Heart left ventricle (tissue), 16 donors: ENCODE measurements around the gene CLCA1. TPM values are rescaled to one million over a fixed set of nuclear protein-coding genes. Genes with fewer than 3 reads are reported as not detected.

Experiments
- ATAC-seq, 4 donors: fragments of 200-7000 bp; cut with Tn5 transposase; one replicate each; pipeline ENCODE4 v1.9.1; 2020 to 2022; ENCODE audit warnings: moderate library complexity in 4 of 4, mild to moderate bottlenecking in 3 of 4, moderate number of reproducible peaks in 1 of 4
- DNase-seq, 5 donors: peaks; one replicate each; pipeline ENCODE4 v3.0.0-alpha.2; 2020
- H3K27ac ChIP-seq, 12 donors: fragments of 200-600 bp; sonication (generic) in 4 of 12; one replicate each; pipeline versions ENCODE4 v1.5.0 to v1.8.0; 2016 to 2022; ENCODE audit warnings: mild to moderate bottlenecking in 2 of 12
- H3K27me3 ChIP-seq, 9 donors: fragments of 200-600 bp; sonication (generic) in 2 of 9; one replicate each; pipeline versions ENCODE4 v1.5.1 to v1.8.0; 2016 to 2022; ENCODE audit warnings: mild to moderate bottlenecking in 3 of 9
- H3K36me3 ChIP-seq, 9 donors: fragments of 200-600 bp; sonication (generic) in 2 of 9; one replicate each; pipeline versions ENCODE4 v1.5.0 to v1.8.0; 2018 to 2022; ENCODE audit warnings: mild to moderate bottlenecking in 2 of 9
- H3K4me1 ChIP-seq, 12 donors: fragments of 200-600 bp; sonication (generic) in 4 of 12; one replicate each; pipeline versions ENCODE4 v1.5.0 to v1.8.0; 2016 to 2022; ENCODE audit warnings: mild to moderate bottlenecking in 3 of 12
- H3K4me3 ChIP-seq, 12 donors: fragments of 200-600 bp; sonication (generic) in 4 of 12; one replicate each; pipeline versions ENCODE4 v1.5.0 to v1.8.0; 2017 to 2022; ENCODE audit warnings: mild to moderate bottlenecking in 9 of 12, moderate library complexity in 4 of 12
- H3K9me3 ChIP-seq, 12 donors: fragments of 200-600 bp; sonication (generic) in 4 of 12; one replicate each; pipeline versions ENCODE4 v1.5.0 to v1.8.0; 2016 to 2022; ENCODE audit warnings: mild to moderate bottlenecking in 1 of 12
- intact Hi-C, 10 donors: fragments of 100-400 bp; cut with DNase I; formaldehyde crosslinking; loops; one replicate each; pipeline versions ENCODE4 v1.11.1 to v1.14.2; 2022
- polyA plus RNA-seq, 2 donors: library from polyadenylated mRNA; stranded (reverse); fragments of 200-250 nt; gene quantifications; one replicate each; pipeline ENCODE4 v1.2.3, GENCODE V29; 2013
- total RNA-seq, 9 donors: library from RNA; depleted of rRNA in 2 of 9; stranded (reverse); fragments of >200 nt in 2 of 9; fragmentation: NEBNext Ultra II Directional in 3 of 9; extraction: Animal tissue kit (Norgen Biotek cat#: 25700) in 3 of 9; gene quantifications; one replicate each; pipeline versions ENCODE4 v1.1.0 to v1.2.4, GENCODE V29; 2016 to 2023
- TF ChIP-seq, protein P1 (sequence below), 12 donors: fragments of 200-600 bp; sonication (generic) in 4 of 12; IDR thresholded peaks; one replicate each; pipeline versions ENCODE4 v1.5.0 to v1.8.0; 2018 to 2022; ENCODE audit warnings: antibody characterized with exemption in 12 of 12, mild to moderate bottlenecking in 5 of 12
- donor health status: ischemic (EF 13 %, LVEDD 7.1; RV severe dilation, severe dysfunction).
- donor health status: healthy with polysubstance abuse.
- donor health status: DM: no; HTN: yes; CAD: no.
- donor health status: DM: no; HTN: no; CAD: no.
- donor health status: ischemic (EF 25% LVEDD 6.9; RV normal size, moderate dysfunction).
- donor health status: ischemic (EF 25% LVEDD 5.7; RV mildly dilated, moderate dysfunction).
- donor health status: healthy.
- donor health status: DM: yes; HTN: yes; CAD: no.
- donor health status: ischemic (EF 35%, LVEDD 5.7; RV mildly dilated, moderate dysfunction).
- donor health status: nonischemic (EF 11% LVEDD 7.7; RV severe dilation, severe dysfunction).
- donor health status: DM: yes; HTN: yes; CAD: no.
- donor health status: PGD.
- donor health status: ischemic (EF 29% LVEDD 5.4; RV normal size, mild dysfunction).
- donor health status: nonischemic (EF 23%, LVEDD 6.1; RV moderate dilation, normal function).

CLCA1 gene
- total and polyA plus RNA-seq, 11 donors: 0.06 to 0.07 TPM; not detected in 9

- DNase-seq (no peak), ATAC-seq (no peak)
- Histone ChIP-seq H3K9me3 (peaks cover 0 to 4% (median 0%) of the 10 kb centered on the region in 12 donors), H3K27ac (no peak overlapping the region), H3K36me3 (no peaks in the 10 kb centered on the region), H3K4me1 (no peaks in the 10 kb centered on the region), H3K4me3 (no peak overlapping the region), H3K27me3 (no peaks in the 10 kb centered on the region)
- TF ChIP-seq, protein P1, sequence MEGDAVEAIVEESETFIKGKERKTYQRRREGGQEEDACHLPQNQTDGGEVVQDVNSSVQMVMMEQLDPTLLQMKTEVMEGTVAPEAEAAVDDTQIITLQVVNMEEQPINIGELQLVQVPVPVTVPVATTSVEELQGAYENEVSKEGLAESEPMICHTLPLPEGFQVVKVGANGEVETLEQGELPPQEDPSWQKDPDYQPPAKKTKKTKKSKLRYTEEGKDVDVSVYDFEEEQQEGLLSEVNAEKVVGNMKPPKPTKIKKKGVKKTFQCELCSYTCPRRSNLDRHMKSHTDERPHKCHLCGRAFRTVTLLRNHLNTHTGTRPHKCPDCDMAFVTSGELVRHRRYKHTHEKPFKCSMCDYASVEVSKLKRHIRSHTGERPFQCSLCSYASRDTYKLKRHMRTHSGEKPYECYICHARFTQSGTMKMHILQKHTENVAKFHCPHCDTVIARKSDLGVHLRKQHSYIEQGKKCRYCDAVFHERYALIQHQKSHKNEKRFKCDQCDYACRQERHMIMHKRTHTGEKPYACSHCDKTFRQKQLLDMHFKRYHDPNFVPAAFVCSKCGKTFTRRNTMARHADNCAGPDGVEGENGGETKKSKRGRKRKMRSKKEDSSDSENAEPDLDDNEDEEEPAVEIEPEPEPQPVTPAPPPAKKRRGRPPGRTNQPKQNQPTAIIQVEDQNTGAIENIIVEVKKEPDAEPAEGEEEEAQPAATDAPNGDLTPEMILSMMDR (IDR thresholded peaks at IDR 0.05): no peak
- intact Hi-C loops: no loop called here
Observed at GRCh38 chr1:86548839-86549238, 80.1 kb downstream of the CLCA1 start.

Other genes with a start within 250 kb of the CLCA1 start
- gene ODF2L, start 72.6 kb upstream of the CLCA1 start, total RNA-seq: 10 to 100 TPM in 6 of 9 donors, 1 to 10 TPM in 3; 6.2 to 23.7 (median 12.3) TPM
- gene ODF2L, start 72.6 kb upstream of the CLCA1 start, polyA plus RNA-seq: 10 to 100 TPM in 1 of 2 donors, 1 to 10 TPM in 1; 8.6 to 14.0 TPM
- under 1 TPM in 2 of 9 donors, not detected in 7; 0.16 to 0.24 TPM for gene CLCA2, start 44.8 kb upstream of the CLCA1 start, total RNA-seq
- under 1 TPM in 1 of 2 donors, not detected in 1; 0.07 TPM for gene CLCA2, start 44.8 kb upstream of the CLCA1 start, polyA plus RNA-seq
- under 1 TPM in 1 of 9 donors, not detected in 8; 0.51 TPM for gene CLCA4, start 78.2 kb downstream of the CLCA1 start, total RNA-seq
- under 1 TPM in 1 of 2 donors, not detected in 1; 0.14 TPM for gene CLCA4, start 78.2 kb downstream of the CLCA1 start, polyA plus RNA-seq
- gene SH3GLB1, start 235.6 kb downstream of the CLCA1 start, total RNA-seq: 100 to 1,000 TPM in 7 of 9 donors, 10 to 100 TPM in 2; 53.6 to 203 (median 127) TPM
- gene SH3GLB1, start 235.6 kb downstream of the CLCA1 start, polyA plus RNA-seq: 10 to 100 TPM; 26.3 to 77.6 TPM